ENCODE data around the gene TIMM50. TPM values are rescaled to one million over a fixed set of nuclear protein-coding genes. Genes with fewer than 3 reads are reported as not detected.
A peak's percentile ranks its signal among the peaks of the same experiment; 100 is the strongest.

TIMM50 gene
- total and polyA plus RNA-seq, 2 of the 13 experiments (the other 11 are each of a cell fraction or from before 2014, with no cell fraction given), result 91.1 to 92.5 TPM

- TF ChIP-seq NRL (CRISPR knock-in tag; IDR thresholded peaks at IDR 0.05; ENCODE audit: borderline replicate concordance), result peak; percentile 95; the same call in 1 of the 2 replicates
- peak; percentile 65; the same call in 1 of the 2 replicates for TF ChIP-seq ZNF784 (CRISPR knock-in tag; IDR thresholded peaks at IDR 0.05; ENCODE audit: borderline replicate concordance)
- TF ChIP-seq ZNF607 (CRISPR knock-in tag; IDR thresholded peaks at IDR 0.05; ENCODE audit: borderline replicate concordance), result peak; percentile 93
- peak in 1 of 2 experiments; percentile 11; a peak in 1 of 4 replicates for TF ChIP-seq NR2F1 (CRISPR knock-in tag; IDR thresholded peaks at IDR 0.05)
- peak; percentile 75; the same call in 1 of the 2 replicates for TF ChIP-seq ZSCAN12 (CRISPR knock-in tag; IDR thresholded peaks at IDR 0.05)
- peak; percentile 61 for TF ChIP-seq ASH2L (IDR thresholded peaks at IDR 0.05; ENCODE audit: insufficient read length, low read depth, low read length)
- peak; percentile 95 for TF ChIP-seq FOXK1 (CRISPR knock-in tag; IDR thresholded peaks at IDR 0.05; ENCODE audit: borderline replicate concordance, low read depth)
- peak; percentile 64; the same call in 1 of the 2 replicates for TF ChIP-seq NFKB2 (CRISPR knock-in tag; IDR thresholded peaks at IDR 0.05; ENCODE audit: borderline replicate concordance)
- TF ChIP-seq ZNF616 (CRISPR knock-in tag; IDR thresholded peaks at IDR 0.05; ENCODE audit: low read depth), result peak; percentile 88
- TF ChIP-seq SP5 (CRISPR knock-in tag; IDR thresholded peaks at IDR 0.05; ENCODE audit: borderline replicate concordance, low read depth), result peak; percentile 78
- no peak for TF ChIP-seq ZNF446 (CRISPR knock-in tag; IDR thresholded peaks at IDR 0.05)
- TF ChIP-seq GTF2F1 (IDR thresholded peaks at IDR 0.05; ENCODE audit: low read length), result peak; percentile 84
- peak; percentile 66; the same call in 1 of the 2 replicates for TF ChIP-seq CBFB (CRISPR knock-in tag; IDR thresholded peaks at IDR 0.05)
- TF ChIP-seq BORCS8-MEF2B (CRISPR knock-in tag; IDR thresholded peaks at IDR 0.05), result peak; percentile 86
- peak; percentile 71; the same call in 1 of the 2 replicates for TF ChIP-seq ATF3 (CRISPR knock-in tag; IDR thresholded peaks at IDR 0.05)
- TF ChIP-seq ZKSCAN1 (IDR thresholded peaks at IDR 0.05; ENCODE audit: low read length), result no peak
- TF ChIP-seq DRAP1 (CRISPR knock-in tag; IDR thresholded peaks at IDR 0.05), result peak; percentile 93
- TF ChIP-seq ZNF274 (CRISPR knock-in tag; IDR thresholded peaks at IDR 0.05), result peak; percentile 37; the same call in 1 of the 2 replicates
- 0 out of 2 replicates have a peak, but pooled peaks have one; percentile 18 for TF ChIP-seq BRF2 (CRISPR knock-in tag; IDR thresholded peaks at IDR 0.05)
- no peak for TF ChIP-seq PHF5A (CRISPR knock-in tag; IDR thresholded peaks at IDR 0.05; ENCODE audit: low read depth, unreplicated experiment)
- TF ChIP-seq HOXA3 (CRISPR knock-in tag; IDR thresholded peaks at IDR 0.05), result peak; percentile 89
- peak; percentile 89; the same call in 1 of the 2 replicates for TF ChIP-seq ETV6 (CRISPR knock-in tag; conservative IDR thresholded peaks at IDR 0.05)
- TF ChIP-seq ZBTB39 (CRISPR knock-in tag; IDR thresholded peaks at IDR 0.05), result 0 out of 2 replicates have a peak, but pooled peaks have one; percentile 62
- TF ChIP-seq ZNF17 (CRISPR knock-in tag; IDR thresholded peaks at IDR 0.05), result no peak
- TF ChIP-seq ZKSCAN8 (CRISPR knock-in tag; IDR thresholded peaks at IDR 0.05; ENCODE audit: borderline replicate concordance), result peak; percentile 46; the same call in 1 of the 2 replicates
These were observed 44.9 kb upstream of the TIMM50 start, which contains the start of gene RPS16 (continued) for GRCh38 chr19:39435499-39436349.

Data from HepG2 (cell line).